ENCODE data around the gene SRC.

SRC gene

DNA sequence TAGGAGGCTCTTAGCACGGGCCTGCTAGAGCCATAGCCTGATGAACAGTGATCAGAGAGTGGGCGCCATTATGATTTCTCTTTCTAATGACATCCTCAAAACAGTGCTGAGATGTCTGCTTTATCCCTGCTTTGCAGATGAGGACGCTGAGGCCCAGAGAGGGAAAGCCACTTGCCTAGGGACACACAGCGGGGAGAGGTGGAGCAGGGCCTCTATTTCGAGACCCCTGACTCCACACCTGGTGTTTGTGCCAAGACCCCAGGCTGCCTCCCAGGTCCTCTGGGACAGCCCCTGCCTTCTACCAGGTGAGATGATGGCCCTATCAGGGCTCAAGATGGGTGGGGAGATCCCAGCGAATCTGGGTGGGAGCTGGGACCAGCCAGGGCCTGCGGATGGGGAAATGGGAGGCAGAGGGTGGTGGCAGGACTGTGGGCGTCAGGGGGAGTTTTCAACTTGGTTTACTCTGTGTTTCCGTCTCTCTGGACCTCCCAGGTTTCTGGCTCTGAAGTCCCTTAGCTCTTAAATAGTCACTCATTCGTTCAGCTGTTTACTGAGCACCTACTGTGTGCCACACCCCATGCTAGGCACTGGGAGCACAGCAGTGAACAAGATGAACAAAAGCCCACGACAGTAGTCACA is 36.7 kb downstream of the SRC start:
- no peak for DNase-seq (ENCODE audit: low read depth)

DNA sequence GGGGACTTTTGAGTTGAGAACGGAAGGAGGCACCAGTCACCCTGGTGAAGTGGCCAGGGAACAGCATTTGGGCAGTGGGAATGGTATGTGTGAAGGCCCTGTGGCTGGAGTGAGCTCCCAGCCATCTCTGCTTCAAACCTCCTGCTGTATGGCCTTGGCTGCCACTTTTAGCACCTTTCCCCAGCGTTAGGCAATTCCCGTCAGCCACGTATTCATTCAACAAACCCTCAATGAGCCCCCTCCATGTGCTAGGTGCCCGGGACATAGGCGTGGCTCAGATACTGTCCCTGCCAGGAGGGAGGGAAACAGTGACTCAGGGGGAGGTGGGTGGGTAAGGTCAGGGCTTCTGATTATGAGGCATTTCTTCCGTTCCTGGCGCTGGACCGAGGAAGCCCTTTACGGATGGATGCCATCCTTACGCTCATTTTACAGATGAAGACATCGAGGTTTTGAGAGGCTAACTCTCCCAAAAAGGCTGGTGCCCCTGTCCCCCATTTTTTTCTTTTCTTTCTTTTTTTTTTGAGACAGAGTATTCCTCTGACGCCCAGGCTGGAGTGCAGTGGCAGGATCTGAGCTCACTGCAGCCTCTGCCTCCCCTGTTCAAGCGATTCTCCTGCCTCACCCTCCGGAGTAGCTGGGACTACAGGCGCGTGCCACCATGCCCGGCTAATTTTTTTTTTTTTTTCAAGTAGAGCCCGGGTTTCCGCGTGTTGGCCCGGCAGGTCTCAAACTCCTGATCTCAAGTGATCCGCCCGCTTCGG is 37.5 kb downstream of the SRC start:
- peak; percentile 51 for DNase-seq (ENCODE audit: low read depth)

DNA sequence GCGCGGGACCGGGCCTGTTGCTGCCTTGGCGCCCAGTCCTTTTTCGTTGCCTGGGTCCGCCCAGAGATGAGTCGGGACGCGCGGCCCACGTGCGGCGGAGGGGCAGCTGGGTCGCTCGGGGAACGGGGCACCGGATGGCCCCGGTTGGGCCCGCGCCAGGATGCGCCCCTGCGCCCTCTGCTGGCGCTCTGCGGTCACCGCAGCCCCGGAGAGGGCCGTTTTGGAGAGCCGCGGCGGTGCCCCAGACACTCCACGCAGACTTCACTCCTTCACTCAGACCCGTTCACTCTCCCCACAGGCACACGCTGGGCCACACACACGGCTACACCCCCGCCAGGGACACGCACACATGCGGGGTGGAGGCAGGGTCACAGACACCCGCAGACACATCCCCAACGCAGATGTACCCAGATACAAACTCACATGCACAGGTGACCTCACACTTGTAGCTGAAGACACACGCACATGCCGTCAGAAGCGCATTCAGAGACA is 38.8 kb downstream of the SRC start:
- peak; percentile 31 for DNase-seq (ENCODE audit: low read depth)

DNA sequence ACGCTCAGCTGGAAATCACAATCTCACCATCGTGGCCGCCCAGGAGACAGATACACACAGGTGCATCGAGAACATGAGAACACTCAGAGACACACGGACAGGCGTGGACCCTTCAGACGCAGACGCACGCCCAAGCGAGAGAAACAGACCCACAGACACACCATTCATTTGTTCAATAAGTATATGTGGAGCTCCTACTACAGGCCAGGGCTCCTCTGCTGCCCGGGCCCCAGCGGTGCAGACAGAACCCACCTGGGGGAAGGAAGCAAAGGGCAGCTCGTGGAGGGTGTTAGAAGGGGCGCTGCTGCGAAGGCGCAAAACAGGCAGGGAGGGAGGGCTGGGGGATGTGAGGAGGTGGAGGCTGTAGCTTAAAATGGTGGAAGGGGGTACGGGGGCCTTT is 39.2 kb downstream of the SRC start:
- DNase-seq (ENCODE audit: low read depth), result no peak

DNA sequence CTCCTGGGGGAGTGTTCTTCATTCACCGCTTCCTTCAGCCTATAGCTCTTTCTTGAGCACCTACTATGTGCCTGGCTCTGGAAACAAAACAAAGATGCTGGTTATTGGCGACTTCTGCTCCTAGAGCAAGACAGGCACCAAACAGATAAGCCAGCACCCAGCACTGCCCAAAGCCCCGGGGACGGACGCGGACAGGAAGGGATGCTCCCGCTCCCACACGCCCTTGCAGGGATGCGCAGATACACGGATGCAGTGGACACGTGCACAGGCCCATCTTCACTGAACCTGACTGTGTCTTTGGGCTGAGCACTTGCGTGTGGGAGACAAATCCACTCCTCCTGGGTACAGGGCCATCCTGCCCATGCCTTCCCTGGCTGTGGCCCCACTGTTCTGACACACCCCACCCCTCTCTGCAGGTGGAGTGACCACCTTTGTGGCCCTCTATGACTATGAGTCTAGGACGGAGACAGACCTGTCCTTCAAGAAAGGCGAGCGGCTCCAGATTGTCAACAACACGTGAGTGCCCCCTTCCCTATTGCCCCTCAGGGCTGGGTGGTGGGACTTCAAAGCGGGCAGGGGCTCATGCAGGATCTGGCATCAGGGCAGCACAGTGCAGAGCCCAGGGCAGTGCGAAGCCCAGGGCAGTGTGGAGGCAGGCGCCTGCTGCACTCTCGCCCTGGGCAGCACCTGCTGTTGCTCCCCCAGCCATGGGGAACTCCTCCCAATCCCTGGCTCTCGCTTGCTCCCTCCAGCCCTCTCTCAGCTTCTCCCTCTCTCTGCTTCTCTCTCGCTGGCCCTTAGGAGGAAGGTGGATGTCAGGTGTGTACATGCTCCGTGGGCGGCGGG is 39.9 kb downstream of the SRC start:
- DNase-seq (ENCODE audit: low read depth), result no peak

DNA sequence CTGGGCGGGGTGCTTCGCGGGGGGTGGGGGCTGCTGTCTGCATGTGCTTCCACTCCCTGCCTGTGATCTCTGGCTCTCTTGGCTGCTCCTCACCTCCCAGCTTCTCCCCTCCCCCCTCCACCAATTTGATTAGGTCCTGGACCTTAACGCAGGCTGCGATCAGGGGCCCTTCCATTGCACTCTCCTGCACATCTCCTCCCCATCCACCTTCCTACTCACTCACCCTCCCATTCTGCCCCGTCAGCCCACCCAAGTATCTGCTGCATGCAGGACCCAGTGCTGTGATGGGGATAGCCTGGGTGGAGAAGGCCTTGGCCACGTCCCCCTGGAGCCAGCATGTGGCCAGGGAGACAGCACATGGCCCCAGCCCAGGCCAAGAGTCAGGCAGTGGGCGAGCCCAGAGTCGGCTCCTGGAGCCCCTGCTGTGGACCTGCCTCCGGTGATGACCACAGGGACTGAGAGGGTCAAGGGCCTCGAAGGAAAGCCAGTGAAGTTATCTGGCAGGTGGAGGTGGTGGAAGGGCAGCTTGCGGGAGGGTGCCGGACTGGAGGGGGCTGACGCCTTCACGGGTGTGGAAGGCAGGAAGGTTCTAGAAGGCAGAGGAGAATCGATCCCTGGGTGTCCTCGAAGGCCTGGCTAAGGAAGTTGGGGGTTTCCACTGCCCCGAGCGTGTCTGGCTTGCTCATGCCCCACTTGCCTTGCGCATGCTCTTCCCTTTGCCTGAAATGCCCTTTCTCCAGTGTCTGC is 40.7 kb downstream of the SRC start:
- no peak for DNase-seq (ENCODE audit: low read depth)

DNA sequence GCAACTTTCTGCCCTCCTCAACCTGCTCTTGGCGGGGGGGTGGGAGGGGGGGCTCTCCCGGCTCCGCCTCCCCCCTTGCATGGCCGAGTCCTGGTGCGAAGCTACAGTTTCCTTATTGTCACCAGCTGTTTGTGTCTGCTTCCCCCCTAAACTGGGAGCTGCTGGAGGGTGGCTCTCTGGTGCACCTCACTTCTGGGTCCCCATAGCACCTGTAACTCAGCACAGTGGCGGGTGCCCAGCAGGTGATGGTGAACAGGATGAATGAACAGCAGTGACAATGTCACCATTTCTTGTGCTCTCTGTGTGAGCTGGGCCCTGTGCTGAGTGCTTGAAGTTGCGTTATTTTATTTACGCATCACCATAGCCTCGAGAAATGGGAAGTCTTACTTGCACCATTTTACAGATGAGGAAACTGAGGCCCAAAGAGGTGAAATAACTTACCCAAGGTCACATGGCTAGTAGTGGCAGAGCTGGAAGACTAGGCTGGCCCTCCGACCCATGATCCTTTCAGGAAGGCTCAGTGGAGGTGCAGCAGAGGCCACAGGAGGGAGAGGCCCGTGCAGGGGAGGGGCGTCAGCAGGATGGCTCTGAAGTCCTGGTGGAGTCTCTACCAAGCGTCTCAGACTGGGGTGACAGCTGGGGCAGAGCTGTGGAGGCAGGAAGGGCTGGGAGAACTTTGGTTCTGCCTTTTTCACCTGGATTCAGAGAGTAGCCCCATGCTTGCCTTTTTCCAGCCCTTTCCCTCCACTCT is 41.8 kb downstream of the SRC start:
- no peak for DNase-seq (ENCODE audit: low read depth)

DNA sequence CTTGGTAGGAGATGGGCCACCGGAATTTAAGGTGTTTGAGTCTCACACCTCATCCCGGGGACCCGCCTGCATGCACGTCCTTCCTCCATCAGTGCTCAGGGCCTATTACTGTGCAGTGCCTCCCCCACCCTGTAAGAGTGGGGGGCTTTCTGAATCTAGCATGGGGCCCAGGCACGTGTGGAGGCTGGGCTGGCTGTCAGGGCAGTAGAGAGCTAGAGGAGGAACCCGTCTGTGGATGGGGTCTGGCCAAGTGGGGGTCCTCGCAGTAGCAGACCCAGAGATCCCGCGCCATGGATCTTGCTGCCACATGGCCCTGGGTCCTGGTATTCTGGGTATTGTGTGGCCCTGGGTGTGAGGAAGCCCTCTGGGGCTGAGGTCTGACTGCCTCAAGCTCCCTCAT is 42.9 kb downstream of the SRC start:
- DNase-seq (ENCODE audit: low read depth), result no peak

DNA sequence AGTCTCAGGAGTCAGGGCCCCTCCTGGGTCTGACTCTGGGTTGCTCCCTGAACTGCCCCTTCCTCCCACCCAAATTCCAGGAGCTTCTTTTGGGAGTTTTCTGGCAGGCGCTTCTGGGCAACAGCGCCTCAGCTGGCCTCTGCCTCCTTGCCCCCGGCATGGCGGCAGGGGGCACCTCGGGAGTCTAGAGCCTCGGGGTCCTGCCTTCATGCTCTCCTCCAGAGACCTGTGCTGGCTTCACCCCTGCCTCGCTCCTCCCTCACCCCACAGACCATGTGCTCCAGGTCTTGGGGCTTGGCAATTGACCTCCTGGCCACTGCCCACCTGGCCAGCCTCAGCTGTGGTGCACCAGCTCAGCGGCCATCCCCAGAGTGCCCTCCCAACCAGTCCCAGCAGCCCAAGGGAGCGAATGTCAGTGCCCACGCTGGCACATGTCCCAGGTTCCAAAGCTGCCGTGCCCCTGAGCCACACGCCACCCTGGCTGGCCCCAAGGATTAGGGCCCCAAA is 43.4 kb downstream of the SRC start:
- no peak for DNase-seq (ENCODE audit: low read depth)

DNA sequence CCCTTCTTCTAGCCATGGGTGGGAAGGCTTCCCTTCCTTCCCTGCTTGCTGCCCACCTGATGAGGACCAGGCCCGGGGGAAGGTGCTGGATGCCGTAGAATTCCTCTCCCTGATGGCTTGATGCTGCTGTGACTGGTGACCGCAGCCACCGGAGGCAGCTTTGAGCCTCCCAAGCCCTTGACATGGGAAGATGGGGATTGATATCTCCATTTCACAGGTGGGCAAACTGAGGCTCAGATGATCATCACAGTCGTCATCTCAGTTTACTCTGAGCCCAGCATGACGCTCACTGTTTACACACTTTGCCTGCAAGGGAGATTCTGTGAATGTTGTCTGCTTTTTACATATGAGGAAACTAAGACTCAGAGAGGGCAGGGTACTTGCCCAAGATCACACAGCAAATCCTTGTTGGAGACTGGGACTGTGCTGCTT is 43.9 kb downstream of the SRC start:
- DNase-seq (ENCODE audit: low read depth), result no peak

DNA sequence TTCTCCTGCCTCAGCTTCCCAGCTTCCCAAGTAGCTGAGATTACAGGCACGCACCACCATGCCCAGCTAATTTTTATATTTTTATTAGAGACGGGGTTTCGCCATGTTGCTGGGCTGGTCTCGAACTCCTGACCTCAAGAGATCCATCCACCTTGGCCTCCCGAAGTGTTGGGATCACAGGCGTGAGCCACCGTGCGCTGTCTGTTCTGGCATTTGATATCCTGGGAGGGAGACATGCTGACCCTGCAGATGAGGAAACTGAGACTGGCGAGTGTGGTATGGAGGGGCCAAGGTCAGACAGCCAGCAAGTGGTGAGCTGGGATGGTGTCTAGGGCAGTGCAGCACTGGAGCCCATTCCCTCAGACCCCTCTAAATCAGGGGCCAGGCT is 44.6 kb downstream of the SRC start:
- DNase-seq (ENCODE audit: low read depth), result no peak

DNA sequence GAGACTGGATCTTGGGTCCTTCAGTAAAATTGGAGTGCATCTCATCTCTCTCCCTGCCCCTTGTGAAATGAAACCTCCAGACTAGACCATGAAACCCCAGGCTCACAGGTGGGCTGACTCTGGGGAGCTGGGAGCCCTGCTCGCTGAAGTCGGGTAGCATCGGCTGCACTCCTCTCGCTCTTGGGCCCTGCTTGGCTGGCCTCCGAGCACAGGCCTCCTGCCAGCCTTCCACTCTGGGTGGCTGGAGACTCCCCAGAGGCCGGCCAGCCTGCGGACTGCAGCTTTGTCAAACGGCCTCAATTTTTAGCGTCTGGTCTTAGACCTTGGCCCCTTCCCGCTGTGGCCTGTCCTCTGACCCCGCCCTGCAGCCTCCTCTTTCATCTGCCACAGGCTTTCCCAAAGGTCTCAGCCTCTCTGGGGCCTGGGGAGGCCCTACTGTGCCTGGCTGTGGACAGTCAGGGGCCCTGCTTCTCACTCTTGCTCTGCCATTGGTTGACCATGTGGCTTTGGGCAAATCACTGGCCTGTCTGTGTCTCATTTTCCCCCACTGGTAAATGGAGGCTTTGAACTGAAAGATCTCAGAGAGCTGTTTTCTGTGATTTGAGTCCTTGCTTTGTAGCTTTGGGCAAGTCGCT is 45.1 kb downstream of the SRC start:
- DNase-seq (ENCODE audit: low read depth), result no peak

DNA sequence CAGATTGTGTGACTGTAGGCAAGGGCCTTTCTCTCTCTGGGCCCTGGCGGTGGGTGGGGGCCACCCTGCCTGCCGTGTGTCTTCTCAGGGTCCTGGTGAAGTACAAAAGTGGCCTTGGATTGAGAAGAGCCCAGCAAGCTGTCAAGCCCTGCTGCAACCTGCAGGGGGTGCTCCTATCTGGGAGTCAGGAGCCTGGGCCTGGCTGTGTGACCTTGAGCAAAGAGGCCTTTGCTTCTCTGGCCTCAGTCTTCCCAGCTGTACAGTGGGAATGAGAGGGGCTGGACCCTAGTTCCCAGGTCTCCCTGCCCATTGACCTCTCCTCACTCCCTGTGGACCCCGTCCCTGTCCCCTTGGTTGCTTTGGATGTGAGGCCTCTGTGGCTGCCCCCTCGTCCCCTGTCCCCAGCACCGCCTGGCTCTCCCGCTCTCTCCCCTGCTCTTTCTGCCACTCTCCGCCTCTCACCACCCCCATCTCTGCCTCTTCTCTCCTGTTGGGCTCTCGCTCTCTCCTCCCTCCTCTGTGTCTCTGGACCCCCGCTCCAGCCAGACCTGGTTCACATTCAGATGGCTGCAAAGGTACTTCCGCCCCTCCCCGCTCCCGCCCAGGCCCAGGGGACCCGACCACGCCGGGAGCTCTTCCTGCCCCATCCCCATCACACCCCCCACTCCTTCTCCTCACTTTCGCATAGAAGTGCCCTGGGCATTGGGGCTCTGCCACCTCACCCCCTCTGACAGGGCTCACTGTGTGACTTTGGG is 46.7 kb downstream of the SRC start:
- peak; percentile 26 for DNase-seq (ENCODE audit: low read depth)

DNA sequence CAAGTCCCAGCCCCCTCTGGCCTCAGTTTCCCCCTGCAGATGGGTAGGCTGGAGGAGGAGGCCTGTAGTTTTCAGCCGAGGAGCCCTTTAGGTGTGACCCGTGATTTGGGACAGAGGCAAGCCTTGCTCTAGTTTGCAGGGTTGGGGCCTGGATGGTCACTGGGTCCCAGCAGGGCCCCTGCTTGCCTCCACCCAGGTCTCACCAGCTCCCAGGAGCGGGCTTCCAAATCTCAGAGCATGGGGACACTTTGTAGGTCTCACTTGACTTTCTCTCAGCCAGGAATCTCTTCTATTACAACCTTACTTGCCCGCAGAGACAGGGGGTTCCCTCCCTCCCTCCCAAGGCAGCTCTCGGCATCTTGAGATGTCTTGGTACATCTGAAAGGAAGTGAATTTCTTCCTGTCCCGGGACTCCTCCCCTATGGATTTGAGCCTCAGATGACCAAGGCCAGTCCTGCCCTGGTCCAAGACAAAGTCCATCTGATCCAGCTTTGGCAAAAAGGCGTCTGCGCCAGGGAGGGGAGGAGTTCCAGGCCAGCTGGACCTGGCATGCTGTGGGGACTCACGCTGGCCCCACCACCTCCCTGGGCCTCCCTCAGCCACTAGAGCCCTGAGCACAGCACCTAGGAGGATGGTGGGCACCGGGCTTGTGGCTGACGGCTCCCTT is 47.4 kb downstream of the SRC start:
- no peak for DNase-seq (ENCODE audit: low read depth)

DNA sequence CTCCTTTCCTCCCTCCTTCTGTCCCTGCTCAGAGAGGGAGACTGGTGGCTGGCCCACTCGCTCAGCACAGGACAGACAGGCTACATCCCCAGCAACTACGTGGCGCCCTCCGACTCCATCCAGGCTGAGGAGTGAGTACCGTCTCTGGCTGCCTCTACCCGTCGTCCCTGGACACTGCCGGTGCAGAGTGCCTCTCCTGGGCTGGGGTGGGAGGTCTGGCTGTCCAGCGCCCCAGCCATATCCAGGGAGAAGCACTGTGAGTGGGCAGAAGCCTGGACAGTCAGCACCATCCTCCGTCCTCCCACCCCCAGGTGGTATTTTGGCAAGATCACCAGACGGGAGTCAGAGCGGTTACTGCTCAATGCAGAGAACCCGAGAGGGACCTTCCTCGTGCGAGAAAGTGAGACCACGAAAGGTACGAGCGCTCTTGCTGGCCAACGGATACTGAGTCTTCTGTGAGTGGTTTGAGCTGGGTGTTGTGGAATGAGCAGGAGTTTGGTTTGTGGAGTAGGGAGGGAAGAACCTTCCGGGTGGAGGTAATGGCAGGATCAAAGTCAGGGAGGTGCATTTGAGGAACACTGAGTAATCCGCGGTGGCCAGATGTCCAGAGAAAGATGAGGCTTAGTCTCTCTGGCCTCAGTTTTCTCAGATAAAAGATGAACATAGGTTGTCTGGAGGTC is 48.1 kb downstream of the SRC start:
- DNase-seq (ENCODE audit: low read depth), result no peak

DNA sequence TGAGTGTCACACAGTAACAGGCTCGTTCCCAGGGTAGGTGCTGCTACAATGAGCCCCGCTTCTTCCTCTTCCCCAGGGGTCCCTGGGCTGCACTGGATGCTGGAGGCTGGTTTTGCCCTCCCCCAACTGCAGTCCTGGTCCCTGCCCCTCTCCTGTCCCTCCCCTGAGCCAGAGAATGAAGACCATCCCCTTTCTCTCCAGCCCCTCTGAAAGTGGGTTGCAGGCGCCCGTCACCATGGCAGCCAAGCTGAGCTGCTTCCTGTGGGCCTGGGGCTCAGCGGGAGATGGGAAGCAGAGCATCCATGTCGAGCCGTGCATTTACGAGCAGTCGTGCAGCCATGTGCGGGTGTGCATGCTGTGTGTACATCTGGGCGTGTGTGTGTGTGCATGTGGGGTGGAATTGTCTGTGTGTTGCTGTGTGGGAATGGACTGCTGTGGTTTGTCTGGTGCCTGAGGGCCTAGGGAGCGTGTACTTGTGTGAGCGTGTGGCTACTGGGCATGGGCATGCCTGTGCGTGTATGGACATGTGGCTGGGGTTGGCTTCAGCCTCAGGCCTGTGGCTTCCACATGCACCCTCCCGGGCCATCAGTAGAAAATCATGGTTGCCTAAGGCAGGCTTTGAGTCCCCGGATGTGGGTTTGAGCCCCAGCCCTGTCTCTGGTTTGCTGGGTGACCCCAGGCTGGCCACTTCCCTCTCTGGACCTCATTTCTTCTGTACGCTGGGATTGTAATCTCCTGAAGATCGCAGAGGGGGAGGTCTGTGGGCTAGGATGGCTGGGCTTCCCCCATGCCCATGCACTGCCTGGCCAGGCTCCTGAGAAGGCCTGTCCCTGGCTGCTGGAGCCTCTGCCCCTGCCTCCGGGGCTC is 48.8 kb downstream of the SRC start:
- no peak for DNase-seq (ENCODE audit: low read depth)

DNA sequence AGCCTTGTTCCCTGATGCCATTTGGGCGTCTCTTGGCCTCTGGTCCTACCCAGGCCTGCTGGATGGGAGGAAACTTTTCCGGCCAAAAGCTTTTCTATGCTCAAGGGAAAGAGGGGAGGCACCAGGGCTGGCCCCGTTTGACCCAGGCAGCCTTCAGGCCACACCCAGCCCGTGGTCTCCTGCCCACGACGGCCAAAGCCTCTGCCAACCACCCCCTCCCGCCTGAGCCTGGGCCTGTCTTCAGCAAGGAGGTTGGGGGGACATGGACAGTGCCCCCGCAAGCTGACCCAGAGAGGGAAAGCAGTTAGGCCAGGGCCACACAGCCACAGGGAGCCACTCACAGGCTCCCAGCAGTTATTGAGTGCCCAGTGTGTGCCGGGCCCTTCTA is 49.5 kb downstream of the SRC start:
- DNase-seq (ENCODE audit: low read depth), result no peak

DNA sequence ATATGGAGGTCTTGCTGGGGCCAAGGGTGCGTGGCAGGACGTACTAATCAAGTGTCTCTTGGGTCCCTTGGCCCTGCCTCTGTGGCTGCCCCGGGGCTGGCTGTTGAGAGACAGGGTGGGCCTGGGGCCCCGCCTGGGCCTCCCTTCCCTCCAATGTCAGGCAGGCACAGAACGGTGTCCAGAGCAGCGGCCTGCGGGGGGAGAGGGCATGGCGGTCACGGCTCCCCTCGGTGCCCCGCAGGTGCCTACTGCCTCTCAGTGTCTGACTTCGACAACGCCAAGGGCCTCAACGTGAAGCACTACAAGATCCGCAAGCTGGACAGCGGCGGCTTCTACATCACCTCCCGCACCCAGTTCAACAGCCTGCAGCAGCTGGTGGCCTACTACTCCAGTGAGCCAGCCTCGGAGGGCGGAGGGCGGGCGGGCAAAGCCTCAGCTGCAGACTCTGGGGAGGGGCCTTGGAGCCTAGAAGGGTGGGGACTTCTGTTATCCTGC is 50.0 kb downstream of the SRC start:
- DNase-seq (ENCODE audit: low read depth), result no peak

All from iris pigment epithelial cell (primary cell).